Thoracic aorta (tissue), 2 donors: ENCODE data around the gene CEACAM3. TPM values are rescaled to one million over a fixed set of nuclear protein-coding genes. Genes with fewer than 3 reads are reported as not detected.

ENCODE experiments used
- ATAC-seq: fragments of 150-250 bp; one replicate; pipeline ENCODE4 v1.8.0; 2017; ENCODE audit warnings: low read depth; ENCODE audit not compliant: insufficient number of reproducible peaks, low FRiP score
- DNase-seq: peaks from one replicate; pipeline ENCODE4 v3.0.0-alpha.2; 2020; ENCODE audit warnings: low spot score
- H3K27ac ChIP-seq, 2 donors: fragments of 200-600 bp; sonication (generic); 1 replicate in 1 of 2; 2 replicates in 1 of 2; pipeline ENCODE4 v1.5.1; 2016; ENCODE audit warnings: mild to moderate bottlenecking in 2 of 2, moderate library complexity in 2 of 2
- H3K27me3 ChIP-seq: fragments of 200-600 bp; sonication (generic); replicated peaks from 2 replicates; pipeline ENCODE4 v1.6.0; 2016; ENCODE audit warnings: mild to moderate bottlenecking; ENCODE audit not compliant: insufficient read depth
- H3K36me3 ChIP-seq: fragments of 200-600 bp; sonication (generic); one replicate; pipeline ENCODE4 v1.5.1; 2016
- H3K4me1 ChIP-seq, 2 donors: fragments of 200-600 bp; sonication (generic); 1 replicate in 1 of 2; 2 replicates in 1 of 2; pipeline versions ENCODE4 v1.5.1 to v1.6.0; 2016; ENCODE audit warnings: low read depth in 2 of 2, mild to moderate bottlenecking in 1 of 2; ENCODE audit not compliant: control insufficient read depth in 1 of 2
- H3K4me3 ChIP-seq: fragments of 200-600 bp; sonication (generic); 2 replicates; pipeline ENCODE4 v1.5.1; 2016; ENCODE audit warnings: mild to moderate bottlenecking
- H3K9me3 ChIP-seq: fragments of 200-600 bp; sonication (generic); 2 replicates; pipeline ENCODE4 v1.5.1; 2016
- CTCF ChIP-seq: fragments of 200-600 bp; sonication (generic); IDR thresholded peaks from one replicate; pipeline ENCODE4 v1.5.1; 2019; ENCODE audit warnings: antibody characterized with exemption
- total RNA-seq, 2 donors: library from RNA; depleted of rRNA; stranded (reverse); fragments of >200 nt; gene quantifications; one replicate each; pipeline versions ENCODE4 v1.1.0 to v1.2.3, GENCODE V29; 2016

The CEACAM3 gene
- total RNA-seq, 2 donors from 2014 or later: not detected

GRCh38 chr19:41843371-41843770 lies 47.0 kb downstream of the CEACAM3 start:
- DNase-seq: no peak
- Histone ChIP-seq H3K9me3 (no peaks in the 10 kb centered on the region), H3K36me3 (no peaks in the 10 kb centered on the region), H3K27ac (no peak overlapping the region), H3K4me1 (no peaks in the 10 kb centered on the region), H3K27me3 (no peaks in the 10 kb centered on the region), H3K4me3 (no peak overlapping the region)
- ATAC-seq: no peak
- TF ChIP-seq CTCF: no peak

GRCh38 chr19:41844601-41845000 lies 48.2 kb downstream of the CEACAM3 start, which contains the start of gene LYPD4:
LYPD4 (minus strand) TSS chr19:41844683; CDS start chr19:41839285, 5,398 bp downstream.
- Histone ChIP-seq H3K27ac (no peak within 1 kb of the TSS), H3K27me3 (no peaks in the 10 kb centered on the region), H3K9me3 (no peaks in the 10 kb centered on the region), H3K36me3 (no peaks in the 10 kb centered on the region), H3K4me3 (no peak within 1 kb of the TSS), H3K4me1 (no peaks in the 10 kb centered on the region)
- no peak for ATAC-seq
- DNase-seq: no peak
- no peak for TF ChIP-seq CTCF

- Histone ChIP-seq H3K9me3 (no peaks in the 10 kb centered on the region), H3K27me3 (no peaks in the 10 kb centered on the region)
- TF ChIP-seq CTCF: no peak
Measured at GRCh38 chr19:41845001-41845050, 48.4 kb downstream of the CEACAM3 start, which contains the start of gene DMRTC2. DMRTC2 (plus strand) TSS chr19:41845042; CDS start chr19:41847429, 2,387 bp downstream.

GRCh38 chr19:41845051-41845590 lies 48.7 kb downstream of the CEACAM3 start:
- no peaks in the 10 kb centered on the region for H3K36me3 ChIP-seq
- no peaks in the 10 kb centered on the region for H3K4me1 ChIP-seq
- ATAC-seq (no peak), DNase-seq (no peak)
- no peaks in the 10 kb centered on the region for H3K9me3 ChIP-seq
- H3K27me3 ChIP-seq: no peaks in the 10 kb centered on the region
- H3K27ac ChIP-seq: no peak overlapping the region
- no peak for TF ChIP-seq CTCF
- H3K4me3 ChIP-seq: no peak overlapping the region

More at GRCh38 chr19:41845001-41845050, 48.4 kb downstream of the CEACAM3 start, which contains the start of gene DMRTC2:
- ATAC-seq (no peak), DNase-seq (no peak)
- no peaks in the 10 kb centered on the region for H3K4me1 ChIP-seq
- H3K4me3 ChIP-seq: no peak within 1 kb of the TSS
- no peak within 1 kb of the TSS for H3K27ac ChIP-seq
- no peaks in the 10 kb centered on the region for H3K36me3 ChIP-seq

GRCh38 chr19:41847351-41848105 lies 51.1 kb downstream of the CEACAM3 start:
- H3K9me3 ChIP-seq: no peaks in the 10 kb centered on the region
- DNase-seq (no peak), ATAC-seq (no peak)
- no peaks in the 10 kb centered on the region for H3K4me1 ChIP-seq
- no peak for TF ChIP-seq CTCF
- H3K36me3 ChIP-seq: no peaks in the 10 kb centered on the region
- H3K27ac ChIP-seq: no peak overlapping the region
- no peak overlapping the region for H3K4me3 ChIP-seq
- no peaks in the 10 kb centered on the region for H3K27me3 ChIP-seq
